HG02642 (cell line): ENCODE measurements around the gene MAD2L1.

ENCODE experiments used
- ATAC-seq: cut with Tn5 transposase; IDR thresholded peaks from one replicate; pipeline ENCODE4 v1.9.1; 2021; ENCODE audit warnings: mild to moderate bottlenecking; ENCODE audit not compliant: unreplicated experiment, poor library complexity

The MAD2L1 gene

GRCh38 chr4:120062663-120063195 lies 3.9 kb downstream of the MAD2L1 start:
- ATAC-seq, result no peak

GRCh38 chr4:120059036-120059435 lies 7.6 kb downstream of the MAD2L1 start:
- ATAC-seq, result no peak

- no peak for ATAC-seq
Measured at GRCh38 chr4:120057416-120057815, 9.2 kb downstream of the MAD2L1 start.

GRCh38 chr4:120056246-120056645 lies 10.4 kb downstream of the MAD2L1 start:
- ATAC-seq, result no peak

- ATAC-seq, result no peak
Measured at GRCh38 chr4:120055795-120056194, 10.9 kb downstream of the MAD2L1 start.

GRCh38 chr4:120055162-120055561 lies 11.5 kb downstream of the MAD2L1 start:
- ATAC-seq, result no peak

GRCh38 chr4:120053911-120054310 lies 12.7 kb downstream of the MAD2L1 start:
- peak; percentile 46 for ATAC-seq

- no peak for ATAC-seq
Measured at GRCh38 chr4:120052856-120053255, 13.8 kb downstream of the MAD2L1 start.

- ATAC-seq, result no peak
Measured at GRCh38 chr4:120051253-120051652, 15.4 kb downstream of the MAD2L1 start.

- ATAC-seq, result peak; percentile 96
Measured at GRCh38 chr4:120049732-120050494, 16.7 kb downstream of the MAD2L1 start.

- no peak for ATAC-seq
Measured at GRCh38 chr4:120043828-120044227, 22.8 kb downstream of the MAD2L1 start.

GRCh38 chr4:120037411-120037810 lies 29.2 kb downstream of the MAD2L1 start:
- ATAC-seq, result no peak

GRCh38 chr4:120034913-120035312 lies 31.7 kb downstream of the MAD2L1 start:
- ATAC-seq, result no peak

GRCh38 chr4:120026853-120027252 lies 39.8 kb downstream of the MAD2L1 start:
- ATAC-seq, result no peak

GRCh38 chr4:120025516-120025915 lies 41.1 kb downstream of the MAD2L1 start:
- ATAC-seq, result no peak

- no peak for ATAC-seq
Measured at GRCh38 chr4:120018786-120019185, 47.9 kb downstream of the MAD2L1 start.

- ATAC-seq, result no peak
Measured at GRCh38 chr4:120017939-120018692, 48.5 kb downstream of the MAD2L1 start.

GRCh38 chr4:120011725-120012124 lies 54.9 kb downstream of the MAD2L1 start:
- ATAC-seq, result no peak

- no peak for ATAC-seq
Measured at GRCh38 chr4:120010646-120011045, 56.0 kb downstream of the MAD2L1 start.

GRCh38 chr4:120009731-120010130 lies 56.9 kb downstream of the MAD2L1 start:
- no peak for ATAC-seq

- ATAC-seq, result no peak
Measured at GRCh38 chr4:120008957-120009356, 57.7 kb downstream of the MAD2L1 start.
